Left renal cortex interstitium (tissue), 4 donors: ENCODE measurements around the gene ADH1B. TPM values are rescaled to one million over a fixed set of nuclear protein-coding genes. Genes with fewer than 3 reads are reported as not detected.
"Not testable (repeated sequence)": the region's sequence is repeated elsewhere in the genome, so short reads cannot be mapped to it uniquely, and the experiment has no call there.

Source experiments
- DNase-seq, 4 donors: peaks; one replicate each; pipeline ENCODE4 v3.0.0-alpha.2; 2013; ENCODE audit warnings: low read depth in 4 of 4, low spot score in 2 of 4, missing footprints in 1 of 4
- polyA plus RNA-seq, 4 donors: library from polyadenylated mRNA; unstranded; fragments of 120-200 nt; gene quantifications; one replicate each; pipeline ENCODE4 v1.2.1, GENCODE V29; 2013; ENCODE audit not compliant: insufficient read length in 4 of 4

Gene ADH1B
- polyA plus RNA-seq, 4 donors, result 19.9 to 28.9 (median 23.2) TPM

- no peak for DNase-seq
These were observed 3.8 kb upstream of the ADH1B start for GRCh38 chr4:99324979-99325378.

GRCh38 chr4:99324361-99324760 is 3.2 kb upstream of the ADH1B start:
- no peak for DNase-seq

GRCh38 chr4:99323756-99324155 is 2.6 kb upstream of the ADH1B start:
- no peak for DNase-seq

- not testable (repeated sequence) for DNase-seq
These were observed 3.4 kb downstream of the ADH1B start for GRCh38 chr4:99317811-99318210.

GRCh38 chr4:99317354-99317753 is 3.8 kb downstream of the ADH1B start:
- no peak for DNase-seq

- no peak for DNase-seq
These were observed 5.4 kb downstream of the ADH1B start for GRCh38 chr4:99315839-99316238.

GRCh38 chr4:99314211-99314610 is 7.0 kb downstream of the ADH1B start:
- no peak for DNase-seq

- no peak for DNase-seq
These were observed 10.8 kb downstream of the ADH1B start for GRCh38 chr4:99310389-99310788.

GRCh38 chr4:99305638-99306400 is 15.4 kb downstream of the ADH1B start:
- no peak for DNase-seq

GRCh38 chr4:99301376-99302164 is 19.6 kb downstream of the ADH1B start:
- no peak for DNase-seq

GRCh38 chr4:99300934-99301333 is 20.3 kb downstream of the ADH1B start:
- peak; percentile 50 to 89 (median 84) for DNase-seq

GRCh38 chr4:99293357-99293756 is 27.8 kb downstream of the ADH1B start:
- DNase-seq, result no peak

GRCh38 chr4:99290848-99291786 is 30.1 kb downstream of the ADH1B start, which contains the start of gene ADH1A:
Gene ADH1A, minus strand, starts transcription at chr4:99290985. Its CDS starts 71 bp downstream, at chr4:99290914.
- no peak for DNase-seq

- DNase-seq, result no peak
These were observed 35.8 kb downstream of the ADH1B start for GRCh38 chr4:99285387-99285786.

GRCh38 chr4:99282731-99283130 is 38.5 kb downstream of the ADH1B start:
- DNase-seq, result no peak

GRCh38 chr4:99281261-99281660 is 39.9 kb downstream of the ADH1B start:
- DNase-seq, result no peak

- DNase-seq, result no peak
These were observed 44.8 kb downstream of the ADH1B start for GRCh38 chr4:99276417-99276816.

GRCh38 chr4:99275885-99276284 is 45.3 kb downstream of the ADH1B start:
- no peak for DNase-seq

GRCh38 chr4:99275050-99275449 is 46.2 kb downstream of the ADH1B start:
- DNase-seq, result no peak

- DNase-seq, result no peak
These were observed 47.5 kb downstream of the ADH1B start for GRCh38 chr4:99273704-99274103.

GRCh38 chr4:99264927-99265326 is 56.3 kb downstream of the ADH1B start:
- no peak for DNase-seq
